Fibroblast of skin of abdomen (primary cell): ENCODE results near the gene SRSF9. TPM values are rescaled to one million over a fixed set of nuclear protein-coding genes. Genes with fewer than 3 reads are reported as not detected.
"Not testable (repeated sequence)": the region's sequence is repeated elsewhere in the genome, so short reads cannot be mapped to it uniquely, and the experiment has no call there.

ENCODE experiments used
- DNase-seq: peaks from one replicate; pipeline ENCODE4 v3.0.0-alpha.2; 2013
- polyA plus RNA-seq, 2 experiments: library from polyadenylated mRNA; unstranded; fragments of 120-200 nt; gene quantifications; one replicate each; pipeline ENCODE4 v1.2.1, GENCODE V29; 2013; ENCODE audit not compliant: insufficient read length in 2 of 2

The SRSF9 gene
- 190 TPM for polyA plus RNA-seq (2013, experiment 1 of 2; ENCODE audit: insufficient read length)
- 201 TPM for polyA plus RNA-seq (2013, experiment 2 of 2; ENCODE audit: insufficient read length)

- DNase-seq, result peak; percentile 97
These were observed at the start of gene SRSF9 for GRCh38 chr12:120469450-120470149. TSS of gene SRSF9 (minus strand) at chr12:120469748. CDS start at chr12:120469609, 139 bp downstream.

GRCh38 chr12:120519324-120519723 is 49.8 kb upstream of the SRSF9 start:
- DNase-seq, result not testable (repeated sequence)

- no peak for DNase-seq
These were observed 45.9 kb upstream of the SRSF9 start for GRCh38 chr12:120515496-120515895.

GRCh38 chr12:120514002-120514401 is 44.5 kb upstream of the SRSF9 start:
- DNase-seq, result no peak

GRCh38 chr12:120508537-120508936 is 39.0 kb upstream of the SRSF9 start:
- DNase-seq, result no peak

GRCh38 chr12:120504587-120504986 is 35.0 kb upstream of the SRSF9 start:
- DNase-seq, result no peak

GRCh38 chr12:120500581-120500980 is 31.0 kb upstream of the SRSF9 start:
- no peak for DNase-seq

- no peak for DNase-seq
These were observed 29.4 kb upstream of the SRSF9 start for GRCh38 chr12:120498870-120499515.

GRCh38 chr12:120497524-120498150 is 28.1 kb upstream of the SRSF9 start:
- DNase-seq, result peak; percentile 4

- peak; percentile 45 for DNase-seq
These were observed 27.1 kb upstream of the SRSF9 start for GRCh38 chr12:120496413-120497340.

GRCh38 chr12:120495731-120496412 is 26.3 kb upstream of the SRSF9 start, which contains the start of gene DYNLL1:
TSS of gene DYNLL1 (plus strand) at chr12:120496113. CDS start at chr12:120496422, 309 bp downstream.
- DNase-seq, result peak; percentile 96

GRCh38 chr12:120495186-120495730 is 25.7 kb upstream of the SRSF9 start:
- no peak for DNase-seq

GRCh38 chr12:120490833-120491512 is 21.4 kb upstream of the SRSF9 start:
- DNase-seq, result no peak

- DNase-seq, result no peak
These were observed 20.8 kb upstream of the SRSF9 start for GRCh38 chr12:120490325-120490724.

- DNase-seq, result peak; percentile 46
These were observed 19.5 kb upstream of the SRSF9 start for GRCh38 chr12:120489018-120489417.

- DNase-seq, result no peak
These were observed 18.6 kb upstream of the SRSF9 start for GRCh38 chr12:120488057-120488640.

- not testable (repeated sequence) for DNase-seq
These were observed 18.0 kb upstream of the SRSF9 start for GRCh38 chr12:120487552-120487951.

GRCh38 chr12:120485961-120486881 is 16.7 kb upstream of the SRSF9 start:
- DNase-seq, result no peak

- DNase-seq, result no peak
These were observed 14.1 kb upstream of the SRSF9 start for GRCh38 chr12:120483621-120484020.
